ENCODE results near the gene RGL1.

DNA sequence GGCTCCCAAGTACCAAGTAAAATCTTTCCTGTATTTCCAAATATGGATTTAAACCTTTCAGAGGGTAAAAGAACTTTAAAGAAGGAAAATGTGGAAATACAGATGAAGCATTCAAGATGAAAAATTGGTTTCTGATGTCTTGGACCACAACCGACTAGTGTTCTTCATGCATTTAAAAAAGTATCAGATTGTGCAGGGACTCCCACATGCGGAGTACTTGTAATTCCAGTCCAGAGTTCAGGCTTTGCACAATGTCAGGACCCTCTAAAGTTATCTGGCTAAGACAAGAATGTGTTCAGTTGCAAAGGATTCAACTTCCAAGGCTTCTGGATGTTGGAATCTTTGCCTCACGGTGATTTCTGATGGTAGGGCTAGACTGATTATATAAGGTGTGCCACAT lies 66.7 kb downstream of the RGL1 start:
- TF ChIP-seq, protein P1, sequence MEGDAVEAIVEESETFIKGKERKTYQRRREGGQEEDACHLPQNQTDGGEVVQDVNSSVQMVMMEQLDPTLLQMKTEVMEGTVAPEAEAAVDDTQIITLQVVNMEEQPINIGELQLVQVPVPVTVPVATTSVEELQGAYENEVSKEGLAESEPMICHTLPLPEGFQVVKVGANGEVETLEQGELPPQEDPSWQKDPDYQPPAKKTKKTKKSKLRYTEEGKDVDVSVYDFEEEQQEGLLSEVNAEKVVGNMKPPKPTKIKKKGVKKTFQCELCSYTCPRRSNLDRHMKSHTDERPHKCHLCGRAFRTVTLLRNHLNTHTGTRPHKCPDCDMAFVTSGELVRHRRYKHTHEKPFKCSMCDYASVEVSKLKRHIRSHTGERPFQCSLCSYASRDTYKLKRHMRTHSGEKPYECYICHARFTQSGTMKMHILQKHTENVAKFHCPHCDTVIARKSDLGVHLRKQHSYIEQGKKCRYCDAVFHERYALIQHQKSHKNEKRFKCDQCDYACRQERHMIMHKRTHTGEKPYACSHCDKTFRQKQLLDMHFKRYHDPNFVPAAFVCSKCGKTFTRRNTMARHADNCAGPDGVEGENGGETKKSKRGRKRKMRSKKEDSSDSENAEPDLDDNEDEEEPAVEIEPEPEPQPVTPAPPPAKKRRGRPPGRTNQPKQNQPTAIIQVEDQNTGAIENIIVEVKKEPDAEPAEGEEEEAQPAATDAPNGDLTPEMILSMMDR (IDR thresholded peaks at IDR 0.05; ENCODE audit: extremely low read depth in 1 of 2, insufficient read depth in 1 of 2, low read depth in 1 of 2, low read length in 2 of 2) = no peak
- TF ChIP-seq POLR2A (IDR thresholded peaks at IDR 0.05; ENCODE audit: low read depth, low read length) = no peak

Measured in endothelial cell of umbilical vein (primary cell).